ENCODE data around the gene SLC6A18.
"Not testable (repeated sequence)": the region's sequence is repeated elsewhere in the genome, so short reads cannot be mapped to it uniquely, and the experiment has no call there.

SLC6A18 gene

DNA sequence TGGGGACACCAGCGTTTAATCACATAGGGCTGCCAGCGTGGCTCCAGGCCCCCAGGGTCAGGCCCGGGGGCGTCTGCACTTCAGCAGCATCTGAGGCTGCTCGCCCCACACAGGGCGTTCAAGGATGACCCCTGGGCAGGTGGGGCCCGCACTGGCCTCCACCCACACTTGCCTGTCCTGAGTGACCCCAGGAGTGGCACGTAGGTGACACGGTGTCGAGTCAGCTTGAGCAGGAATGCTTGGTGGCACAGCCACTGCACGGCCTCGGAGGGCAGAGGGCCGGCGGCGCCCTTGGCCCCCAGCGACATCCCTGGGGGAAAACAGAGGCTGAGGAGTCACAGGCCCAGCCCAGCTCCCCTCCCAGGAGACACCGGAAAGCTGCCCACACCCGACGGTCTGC lies 29.0 kb downstream of the SLC6A18 start:
- no peak for DNase-seq (ENCODE audit: low read depth)

DNA sequence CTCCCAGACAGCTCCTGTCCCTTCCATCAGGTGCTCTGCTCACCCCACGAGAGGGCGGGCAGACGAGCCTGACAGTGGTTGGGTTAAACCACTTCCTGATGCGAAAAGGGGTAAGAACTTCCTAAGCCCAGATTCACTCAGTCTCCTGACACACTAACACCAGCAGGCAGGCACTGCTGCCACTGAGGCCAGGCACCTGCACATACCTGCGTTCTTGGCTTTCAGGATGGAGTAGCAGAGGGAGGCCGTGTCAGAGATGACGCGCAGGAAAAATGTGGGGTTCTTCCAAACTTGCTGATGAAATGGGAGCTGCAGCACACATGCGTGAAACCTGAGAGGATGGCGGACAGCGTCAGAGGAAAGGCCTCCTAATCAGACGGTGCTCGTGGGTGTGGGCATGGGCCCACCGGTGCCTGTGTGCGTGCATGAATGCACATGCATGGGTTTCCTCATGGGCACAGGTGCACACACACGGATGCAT lies 29.9 kb downstream of the SLC6A18 start:
- DNase-seq (ENCODE audit: low read depth): no peak

DNA sequence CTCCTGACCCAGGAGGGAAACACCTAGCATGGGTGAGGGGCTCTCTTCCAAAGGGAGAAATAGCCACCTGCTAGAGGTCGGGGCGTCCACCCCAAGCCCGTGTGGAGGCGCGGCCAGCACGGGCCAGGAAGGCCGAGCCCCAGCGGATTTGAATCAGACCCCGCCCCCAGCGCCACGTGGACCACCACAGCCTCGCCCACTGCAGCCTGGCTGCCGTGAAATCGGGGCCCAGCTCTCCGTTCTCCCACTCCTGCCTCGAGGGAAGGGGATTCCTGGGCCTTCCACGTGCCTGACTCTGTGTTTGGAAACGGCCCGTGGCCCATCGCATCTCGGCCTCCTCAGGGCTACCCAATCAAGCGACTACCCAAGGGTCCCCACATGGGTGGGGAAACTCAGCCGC lies 31.6 kb downstream of the SLC6A18 start:
- DNase-seq (ENCODE audit: low read depth): no peak

DNA sequence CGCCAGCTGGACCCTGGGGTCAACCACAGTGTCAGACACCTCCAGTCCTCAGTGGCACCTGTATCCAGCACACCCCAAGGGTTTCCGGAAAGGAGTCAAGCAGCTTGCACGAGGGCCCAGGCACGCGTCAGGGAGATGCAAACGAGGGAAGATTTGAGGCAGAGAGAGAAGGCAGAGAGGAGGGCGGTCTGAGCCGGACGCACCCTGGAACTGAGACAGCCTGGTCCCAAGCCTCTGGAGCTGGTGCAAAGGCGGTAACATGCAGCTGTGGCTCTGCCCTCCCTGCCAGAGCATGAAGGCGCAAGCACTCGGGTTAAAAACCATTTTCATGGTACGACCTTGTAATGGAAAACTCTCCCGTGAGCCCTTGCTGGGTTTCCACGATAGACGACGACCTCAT lies 32.2 kb downstream of the SLC6A18 start:
- DNase-seq (ENCODE audit: low read depth): no peak

DNA sequence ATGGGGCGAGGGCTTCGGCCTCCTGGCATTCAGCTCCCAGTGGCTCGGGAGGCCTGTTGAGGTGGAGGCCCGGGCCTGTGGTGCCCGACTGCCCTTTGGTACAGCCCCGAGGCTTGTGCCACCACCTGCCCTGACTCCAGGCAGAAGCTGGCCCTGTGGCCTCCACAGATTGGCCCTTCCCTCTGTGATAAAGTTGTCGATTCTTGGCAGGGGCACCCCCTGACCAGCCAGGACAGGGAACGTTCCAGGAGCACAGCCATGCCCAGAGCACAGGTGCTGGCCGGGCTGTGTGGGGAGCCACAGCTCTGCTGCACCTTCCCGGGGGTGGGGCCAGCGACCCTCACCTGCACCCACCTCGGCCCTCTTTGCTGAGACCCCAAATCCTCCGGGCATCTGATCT lies 32.7 kb downstream of the SLC6A18 start:
- no peak for DNase-seq (ENCODE audit: low read depth)

DNA sequence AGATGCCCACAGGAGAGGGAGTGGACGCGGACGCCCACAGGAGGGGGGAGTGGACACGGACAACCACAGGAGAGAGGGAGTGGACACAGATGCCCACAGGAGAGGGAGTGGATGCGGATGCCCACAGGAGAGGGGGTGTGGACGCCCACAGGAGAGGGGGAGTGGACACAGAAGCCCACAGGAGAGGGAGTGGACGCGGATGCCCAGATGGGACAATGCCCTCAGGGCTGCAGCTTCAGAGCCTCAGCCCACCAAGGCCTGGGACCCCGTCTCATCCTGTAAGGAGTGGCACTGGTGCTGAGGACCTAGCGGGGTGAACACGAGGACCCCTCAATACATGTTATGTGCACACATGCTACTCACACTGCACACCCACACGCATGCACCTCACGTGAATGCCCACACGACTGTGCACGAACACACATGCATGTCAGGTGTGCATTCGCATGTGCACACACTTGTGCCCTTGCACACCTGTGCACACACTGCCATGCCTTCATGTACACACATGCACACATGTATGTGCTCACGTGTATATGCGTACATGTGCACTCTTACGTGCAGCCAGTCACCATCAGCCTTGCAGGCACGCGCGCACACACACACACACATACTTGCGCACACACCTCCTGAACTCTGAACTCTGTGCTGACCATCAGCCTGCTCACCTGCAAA lies 34.8 kb downstream of the SLC6A18 start:
- no peak for DNase-seq (ENCODE audit: low read depth)

DNA sequence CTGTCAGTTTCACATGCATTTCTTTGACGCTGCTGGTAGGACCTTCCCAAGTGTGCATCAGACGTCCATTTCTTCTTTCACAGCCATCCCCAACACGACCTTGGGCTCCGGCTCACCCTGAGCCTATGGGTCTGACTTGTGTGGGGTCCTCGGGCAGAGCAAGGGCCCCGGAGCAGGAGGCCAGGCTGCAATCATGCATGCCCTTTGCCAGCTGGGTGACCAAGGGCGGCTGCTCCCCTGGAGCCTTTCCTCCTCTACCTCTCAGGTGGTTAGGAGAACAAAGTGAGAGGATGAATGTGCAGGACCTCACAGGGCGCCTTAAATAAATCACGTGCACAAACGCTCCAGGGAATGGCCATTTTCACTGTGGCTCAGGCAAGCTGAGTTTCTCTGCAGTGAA lies 36.5 kb downstream of the SLC6A18 start:
- no peak for DNase-seq (ENCODE audit: low read depth)

DNA sequence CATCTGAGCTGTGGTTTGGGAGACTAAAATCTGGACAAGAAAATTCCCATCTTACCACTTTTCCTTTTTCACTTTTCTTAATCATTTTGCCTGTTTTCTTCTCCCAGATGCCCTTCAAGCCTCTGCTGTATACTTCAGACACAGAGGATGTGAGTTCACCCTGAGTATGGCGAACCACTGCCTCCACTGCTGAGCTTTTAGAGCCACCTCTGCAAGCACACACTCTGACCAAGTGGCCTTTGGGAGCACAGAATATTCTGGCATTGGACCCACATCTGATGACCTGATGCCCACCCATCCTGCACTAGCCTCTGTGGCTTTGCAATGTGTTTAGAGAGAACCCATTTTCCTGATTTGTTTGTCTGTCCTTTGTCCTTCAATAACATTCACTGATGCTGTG lies 37.2 kb downstream of the SLC6A18 start:
- DNase-seq (ENCODE audit: low read depth): no peak

DNA sequence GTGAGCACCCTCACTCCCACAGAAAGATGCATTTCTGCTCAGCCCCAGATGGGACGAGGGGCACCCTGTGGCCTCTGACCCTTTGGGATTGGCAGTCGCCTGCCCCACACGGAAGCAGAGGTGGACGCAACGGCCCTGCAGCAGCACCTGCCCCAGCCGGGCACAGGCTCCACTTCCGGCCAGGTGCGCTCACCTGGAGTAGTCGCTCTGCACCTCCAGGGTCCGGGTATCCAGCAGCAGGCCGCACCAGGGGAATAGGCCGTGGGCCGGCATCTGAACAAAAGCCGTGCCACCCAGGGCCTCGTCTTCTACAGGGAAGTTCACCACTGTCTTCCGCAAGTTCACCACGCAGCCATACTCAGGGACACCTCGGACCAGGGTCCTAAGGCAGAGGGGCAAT lies 39.0 kb downstream of the SLC6A18 start:
- no peak for DNase-seq (ENCODE audit: low read depth)

DNA sequence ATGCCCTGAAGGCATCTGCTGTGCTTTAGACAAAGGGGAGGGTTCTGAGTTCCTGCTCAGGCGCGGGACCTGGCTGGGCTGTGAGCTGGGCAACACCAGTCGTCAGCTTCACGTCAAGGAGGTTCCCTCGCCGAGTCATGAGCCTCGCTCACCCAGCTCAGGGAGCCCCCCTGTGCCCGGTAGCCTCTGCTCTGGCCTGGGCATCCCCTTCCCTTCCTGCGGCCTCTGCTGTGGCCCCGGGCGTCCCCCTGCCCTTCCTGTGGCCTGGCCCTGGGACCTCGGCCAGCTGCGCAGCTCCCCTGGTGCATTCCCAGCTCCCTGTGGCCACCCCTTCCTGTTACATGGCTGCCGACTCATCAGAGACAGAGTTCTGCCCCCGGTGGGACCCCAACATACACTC lies 39.8 kb downstream of the SLC6A18 start:
- DNase-seq (ENCODE audit: low read depth): no peak

DNA sequence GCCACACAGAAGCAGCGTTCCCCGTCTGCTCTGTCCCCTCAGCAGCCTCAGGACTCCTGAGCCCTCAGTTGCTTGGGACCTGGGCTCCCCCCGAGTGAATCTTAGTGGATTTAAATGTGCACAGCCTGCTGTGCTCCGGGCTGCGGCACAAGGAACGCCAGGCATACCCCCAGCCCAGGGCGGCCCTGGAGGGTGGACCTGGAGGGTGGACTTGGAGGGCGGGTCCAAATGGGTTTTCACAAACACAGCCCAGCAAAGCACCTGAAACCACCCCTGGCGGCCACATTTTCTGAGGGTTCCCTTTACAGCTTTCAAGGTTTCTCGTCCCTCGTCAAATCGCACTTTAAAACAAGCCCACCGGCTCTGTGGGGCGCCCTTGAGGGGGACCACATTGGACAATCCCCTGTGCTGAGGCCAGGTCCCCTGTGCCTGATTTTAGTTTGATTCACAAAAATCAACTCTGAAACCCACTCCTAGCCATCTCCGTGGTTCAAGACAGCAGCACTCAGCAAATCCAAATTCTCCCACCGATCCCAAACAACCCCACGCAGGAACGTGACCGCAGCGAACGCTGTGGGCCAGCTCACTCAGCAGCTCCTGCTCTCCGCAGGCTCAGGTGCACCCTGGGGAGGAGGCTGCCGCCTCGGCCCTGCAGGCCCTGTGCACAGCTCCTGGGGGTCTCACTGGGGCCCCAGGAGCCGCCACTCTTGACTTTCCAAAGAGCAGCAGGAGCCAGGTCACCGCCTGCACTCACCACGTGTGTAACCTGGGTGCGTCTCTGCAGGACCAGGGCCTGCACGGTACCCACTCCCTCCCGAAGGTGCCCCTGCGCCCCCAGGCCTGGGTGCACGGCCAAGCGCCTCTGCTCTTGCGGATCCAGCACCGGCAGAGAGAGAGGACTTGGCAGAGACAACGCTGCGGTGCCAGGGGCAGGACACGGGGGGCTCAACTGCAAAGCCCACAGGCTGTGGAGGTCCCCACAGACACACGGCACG lies 40.6 kb downstream of the SLC6A18 start:
- DNase-seq (ENCODE audit: low read depth): no peak

DNA sequence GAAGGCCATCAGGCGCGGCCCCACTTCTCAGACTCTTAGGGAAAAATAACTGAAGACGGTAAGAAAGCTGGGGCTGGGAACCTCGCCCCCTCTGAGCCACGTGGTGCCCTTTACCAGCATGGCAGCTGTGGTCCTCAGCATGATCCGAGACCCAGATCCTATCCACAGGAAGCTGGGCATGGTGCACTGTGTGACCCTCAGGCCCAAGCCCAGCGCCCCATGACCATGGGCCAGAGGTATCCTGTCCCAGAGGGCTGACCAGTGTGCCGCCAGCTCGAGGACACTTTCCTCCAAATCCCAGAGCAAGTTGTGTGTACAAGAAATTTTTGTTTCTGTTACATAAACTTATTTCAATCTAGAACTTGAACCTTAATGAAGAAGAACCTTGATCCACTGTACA lies 41.6 kb downstream of the SLC6A18 start:
- no peak for DNase-seq (ENCODE audit: low read depth)

DNA sequence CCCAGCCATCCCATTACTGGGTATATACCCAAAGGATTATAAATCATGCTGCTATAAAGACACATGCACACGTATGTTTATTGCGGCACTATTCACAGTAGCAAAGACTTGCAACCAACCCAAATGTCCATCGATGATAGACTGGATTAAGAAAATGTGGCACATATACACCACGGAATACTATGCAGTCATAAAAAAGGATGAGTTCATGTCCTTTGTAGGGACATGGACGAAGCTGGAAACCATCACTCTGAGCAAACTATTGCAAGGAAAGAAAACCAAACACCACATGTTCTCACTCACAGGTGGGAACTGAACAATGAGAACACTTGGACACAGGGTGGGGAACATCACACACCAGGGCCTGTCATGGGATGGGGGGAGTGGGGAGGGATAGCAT lies 42.3 kb downstream of the SLC6A18 start:
- DNase-seq (ENCODE audit: low read depth): not testable (repeated sequence)

DNA sequence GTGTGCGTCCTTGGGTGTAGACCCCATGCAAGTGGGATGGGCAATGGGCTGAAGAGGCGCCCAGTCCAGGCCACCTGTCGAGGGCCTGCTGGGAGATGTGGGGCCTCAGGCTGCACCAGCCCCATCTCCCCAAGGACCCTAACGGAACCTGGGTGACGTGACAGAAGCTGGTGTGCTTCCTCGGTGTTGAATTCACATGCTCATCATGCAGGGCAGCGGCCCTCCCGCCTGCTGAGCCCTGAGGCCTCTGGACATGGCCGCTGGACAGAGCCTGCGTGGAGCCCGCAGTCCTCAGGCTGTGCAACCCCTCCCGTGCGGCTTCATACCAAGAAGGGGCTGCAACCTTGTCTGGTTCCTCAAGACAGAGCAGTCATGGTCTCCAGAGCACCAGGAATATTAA lies 42.9 kb downstream of the SLC6A18 start:
- DNase-seq (ENCODE audit: low read depth): no peak

DNA sequence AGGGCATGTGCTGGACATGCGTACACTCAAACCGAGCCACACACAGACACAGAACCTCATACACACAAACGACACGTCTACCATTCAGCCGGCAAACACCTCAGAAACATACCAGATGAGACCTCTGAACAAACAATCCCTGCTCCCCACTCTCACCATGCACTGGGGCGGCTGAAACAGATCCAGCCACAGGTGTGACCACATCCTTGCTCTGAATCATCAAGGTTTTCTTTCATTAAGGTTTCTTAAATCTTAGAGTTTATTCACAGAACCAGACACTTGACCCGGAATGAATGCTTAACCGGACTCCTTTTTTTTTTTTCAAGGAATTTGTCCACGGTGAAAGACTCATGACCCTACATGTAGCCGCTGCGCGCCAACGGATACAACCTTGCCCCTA lies 43.5 kb downstream of the SLC6A18 start:
- DNase-seq (ENCODE audit: low read depth): no peak

DNA sequence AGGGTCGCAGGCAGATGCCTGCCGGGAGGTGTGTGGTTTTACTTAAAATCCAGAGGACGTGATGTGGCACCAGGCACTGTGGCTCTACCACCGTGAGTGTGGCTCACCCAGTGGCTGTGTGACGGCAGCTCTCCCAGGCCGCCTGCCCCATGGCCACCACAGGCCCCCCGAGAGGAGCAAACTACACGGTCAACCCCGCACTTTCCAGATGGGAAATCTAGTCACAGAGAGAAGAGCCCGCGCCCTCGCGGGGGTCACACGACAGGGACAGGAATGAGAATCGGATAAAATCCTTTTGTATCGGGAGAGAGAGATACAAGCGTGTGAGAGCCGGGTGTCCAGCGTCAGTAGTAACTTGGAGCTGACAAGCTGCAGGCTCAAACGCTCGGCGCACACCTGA lies 45.2 kb downstream of the SLC6A18 start:
- no peak for DNase-seq (ENCODE audit: low read depth)

DNA sequence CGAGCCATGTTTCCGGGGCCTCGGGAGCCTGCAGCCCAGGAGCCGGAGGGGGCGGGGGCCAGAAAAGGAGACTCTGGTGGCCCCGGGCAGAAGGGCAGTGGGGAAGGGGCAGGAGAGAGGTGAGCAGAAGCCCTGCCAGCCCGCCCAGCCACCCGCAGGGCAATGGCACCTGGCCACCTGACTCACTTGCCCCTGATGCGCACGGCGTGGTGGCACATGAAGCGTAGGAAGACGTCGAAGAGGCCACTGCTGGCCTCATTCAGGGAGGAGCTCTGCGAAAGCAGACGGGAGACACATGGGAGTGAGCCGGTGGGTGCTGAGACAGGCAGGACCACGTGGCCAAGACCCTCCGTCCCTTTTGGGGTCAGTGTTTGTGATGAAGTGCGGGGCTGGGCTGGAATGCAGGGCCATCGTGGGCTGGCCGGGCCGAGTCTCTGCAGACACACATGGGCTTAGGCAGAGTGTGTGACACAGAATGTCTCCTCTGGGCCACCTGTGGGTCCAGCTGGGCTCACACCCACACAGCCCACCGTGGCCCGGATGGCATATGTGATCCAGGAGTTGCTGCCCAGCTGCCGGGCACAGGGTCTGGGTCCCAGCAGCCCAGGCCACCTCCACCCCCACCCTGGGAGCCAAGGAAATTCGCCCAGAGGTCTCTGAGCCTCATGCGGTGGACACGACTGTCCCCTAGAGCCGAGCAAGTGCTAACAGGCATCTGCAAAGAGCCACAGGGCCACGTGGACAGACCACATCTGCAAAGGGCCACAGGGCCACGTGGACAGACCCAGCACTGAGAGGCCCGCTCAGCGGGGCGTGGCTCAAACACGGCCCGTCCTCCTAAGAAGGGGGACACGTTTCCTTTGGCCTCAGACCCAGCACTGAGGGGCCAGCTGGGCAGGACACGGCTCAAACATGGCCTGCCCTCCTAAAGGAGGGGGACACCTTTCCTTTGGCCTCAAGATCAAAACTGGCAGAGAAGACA lies 46.0 kb downstream of the SLC6A18 start:
- DNase-seq (ENCODE audit: low read depth): no peak

DNA sequence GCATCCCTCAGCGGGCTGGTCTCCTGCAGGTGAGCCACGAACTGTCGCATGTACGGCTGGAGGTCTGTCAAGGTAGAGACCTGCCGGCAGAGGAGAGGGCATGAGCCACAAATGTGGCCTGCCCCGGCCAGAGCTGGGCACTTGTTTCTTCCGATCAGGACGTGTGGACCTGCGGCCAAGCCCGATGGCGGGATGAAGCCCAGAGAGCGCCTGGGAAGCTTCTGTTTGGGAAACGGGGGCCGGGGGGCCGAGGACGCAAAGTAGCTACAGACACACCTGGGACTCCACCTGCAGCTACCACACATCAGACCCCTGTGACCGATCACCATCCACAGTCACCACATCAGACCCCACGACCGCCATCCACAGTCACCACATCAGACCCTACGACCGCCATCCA lies 47.0 kb downstream of the SLC6A18 start:
- DNase-seq (ENCODE audit: low read depth): no peak

DNA sequence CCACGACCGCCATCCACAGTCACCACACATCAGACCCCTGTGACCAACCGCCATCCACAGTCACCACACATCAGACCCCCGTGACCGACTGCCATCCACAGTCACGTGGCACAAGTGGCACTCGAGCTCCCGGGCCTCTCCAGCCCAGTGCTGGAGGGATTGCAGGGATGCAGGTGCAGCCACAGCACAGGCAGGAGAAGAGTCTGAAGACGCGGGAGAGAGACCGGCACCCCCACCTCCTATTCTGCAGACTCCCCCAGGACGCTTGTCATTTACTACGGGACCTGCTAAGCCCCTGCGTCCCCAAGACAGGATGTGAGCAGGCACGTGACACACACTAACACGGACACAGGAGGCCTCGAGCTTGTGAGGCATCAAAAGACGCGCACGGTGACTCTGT lies 48.6 kb downstream of the SLC6A18 start:
- DNase-seq (ENCODE audit: low read depth): no peak

DNA sequence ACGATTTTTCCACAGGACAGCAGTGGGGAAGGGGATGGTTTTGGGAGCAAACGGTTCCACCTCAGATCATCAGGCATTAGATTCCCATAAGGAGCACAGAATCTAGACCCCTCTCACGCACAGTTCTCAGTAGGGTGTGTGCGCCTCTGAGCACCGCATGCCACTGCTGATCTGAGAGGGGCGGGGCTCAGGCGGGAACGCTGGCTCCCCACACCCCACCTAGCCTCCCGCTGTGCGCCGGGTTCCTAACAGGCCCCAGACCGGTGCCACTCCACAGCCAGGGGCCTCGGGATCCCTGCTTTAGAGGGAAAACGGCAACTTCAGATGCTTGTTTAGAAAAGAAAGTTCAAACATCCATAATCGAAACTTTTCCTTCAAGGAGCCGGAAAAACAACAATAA lies 49.3 kb downstream of the SLC6A18 start:
- no peak for DNase-seq (ENCODE audit: low read depth)

DNA sequence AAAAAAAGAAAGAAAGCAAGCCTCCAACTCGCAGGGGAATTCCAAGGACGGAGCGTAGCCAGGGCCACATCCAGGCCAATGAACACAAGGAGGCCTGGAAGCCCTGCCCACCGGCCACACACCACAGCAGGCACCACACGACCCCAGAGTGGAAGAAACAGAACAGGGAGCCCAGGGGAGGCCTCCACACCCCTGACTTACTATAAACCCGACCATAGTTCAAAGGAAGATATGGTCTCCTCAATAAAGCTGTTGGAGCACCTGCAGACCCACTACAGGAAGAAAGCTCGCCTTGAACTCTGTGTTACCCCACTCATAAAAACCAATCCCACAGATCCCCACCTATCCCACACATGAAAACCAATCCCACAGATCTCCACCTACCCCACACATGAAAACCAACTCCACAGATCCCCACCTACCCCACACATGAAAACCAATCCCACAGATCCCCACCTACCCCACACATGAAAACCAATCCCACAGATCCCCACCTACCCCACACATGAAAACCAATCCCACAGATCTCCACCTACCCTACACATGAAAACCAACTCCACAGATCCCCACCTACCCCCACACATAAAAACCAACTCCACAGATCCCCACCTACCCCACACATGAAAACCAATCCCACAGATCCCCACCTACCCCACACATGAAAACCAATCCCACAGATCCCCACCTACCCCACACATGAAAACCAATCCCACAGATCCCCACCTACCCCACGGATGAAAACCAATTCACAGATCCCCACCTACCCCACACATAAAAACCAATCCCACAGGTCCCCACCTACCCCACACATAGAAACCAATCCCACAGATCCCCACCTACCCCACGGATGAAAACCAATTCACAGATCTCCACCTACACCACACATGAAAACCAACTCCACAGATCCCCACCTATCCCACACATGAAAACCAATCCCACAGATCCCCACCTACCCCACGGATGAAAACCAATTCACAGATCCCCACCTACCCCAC lies 50.5 kb downstream of the SLC6A18 start:
- DNase-seq (ENCODE audit: low read depth): not testable (repeated sequence)
